Naive thymus-derived CD8-positive, alpha-beta T cell (primary cell): ENCODE measurements around the gene ADPRHL1. TPM values are rescaled to one million over a fixed set of nuclear protein-coding genes. Genes with fewer than 3 reads are reported as not detected.
"Not testable (repeated sequence)": the region's sequence is repeated elsewhere in the genome, so short reads cannot be mapped to it uniquely, and the experiment has no call there.

Experiments used
- ATAC-seq, 2 donors: fragments of 150-1000 bp; cut with Tn5 transposase in 1 of 2; sonication (Bioruptor Pico), chemical (Tn5 transposase) in 1 of 2; 1 replicate in 1 of 2; 2 replicates in 1 of 2; pipeline ENCODE4 v1.10.0; 2021; ENCODE audit warnings: mild to moderate bottlenecking in 2 of 2, moderate library complexity in 2 of 2
- POLR2A ChIA-PET: fragments of 350-600 bp; sonication (Branson Sonifier 250); formaldehyde crosslinking; loops from one replicate; lab custom pipeline; 2021; ENCODE audit warnings: antibody characterized with exemption; lab: Charles Lee
- DNase-seq, 10 donors: peaks; one replicate each; pipeline versions ENCODE4 v3.0.0 to v3.0.0-alpha.2; 2020 to 2022
- H3K27ac Mint-ChIP-seq, 10 donors: one replicate each; pipeline ENCODE4 v1.8.0; 2020 to 2022; ENCODE audit warnings: mild to moderate bottlenecking in 10 of 10, mixed read lengths in 10 of 10, moderate library complexity in 4 of 10, inconsistent platforms in 1 of 10
- H3K27me3 Mint-ChIP-seq, 5 donors: one replicate each; pipeline ENCODE4 v1.8.0; 2021 to 2022; ENCODE audit warnings: mixed read lengths in 5 of 5
- H3K36me3 Mint-ChIP-seq, 3 donors: one replicate each; pipeline ENCODE4 v1.8.0; 2020 to 2022; ENCODE audit warnings: mixed read lengths in 3 of 3, mild to moderate bottlenecking in 2 of 3, inconsistent platforms in 1 of 3
- H3K4me1 Mint-ChIP-seq, 4 donors: one replicate each; pipeline ENCODE4 v1.8.0; 2021 to 2022; ENCODE audit warnings: mixed read lengths in 4 of 4
- H3K4me3 Mint-ChIP-seq, 10 donors: one replicate each; pipeline ENCODE4 v1.8.0; 2020 to 2022; ENCODE audit warnings: mild to moderate bottlenecking in 10 of 10, mixed read lengths in 10 of 10, moderate library complexity in 6 of 10, inconsistent platforms in 1 of 10
- H3K9me3 Mint-ChIP-seq, 9 donors: one replicate each; pipeline ENCODE4 v1.8.0; 2020 to 2022; ENCODE audit warnings: mixed read lengths in 9 of 9, mild to moderate bottlenecking in 3 of 9, inconsistent platforms in 1 of 9, moderate library complexity in 1 of 9
- polyA plus RNA-seq, 3 donors: library from polyadenylated mRNA; unstranded; fragments of 300-500 nt; fragmentation: Illumina TruSeq; gene quantifications; one replicate each; pipeline ENCODE4 v1.2.3, GENCODE V29; 2021
- total RNA-seq, 8 experiments: library from RNA in 2 of 8; stranded (reverse) in 2 of 8; gene quantifications; one replicate each; pipeline ENCODE4 v1.2.3 and lab custom pipeline; 2021 to 2026

ADPRHL1 gene
- total and polyA plus RNA-seq, 5 experiments from 2014 or later, result 0.22 to 1.2 (median 0.70) TPM; not detected in 1

GRCh38 chr13:113374511-113375175, 78.6 kb downstream of the ADPRHL1 start:
- DNase-seq (no peak), ATAC-seq (no peak)
- H3K27me3 Mint-ChIP-seq, result peaks cover 2 to 33% (median 12%) of the 10 kb centered on the region in 5 donors
- H3K9me3 Mint-ChIP-seq, result no peaks in the 10 kb centered on the region
- no peaks in the 10 kb centered on the region for H3K4me1 Mint-ChIP-seq
- POLR2A ChIA-PET, result interaction anchor here (1.5 kb wide), 1 partner anchor 10 kb away, joined by 3 read pairs; no protein-coding TSS in a partner anchor
- peak overlapping the region in 1 of 10 donors; percentile 38 for H3K27ac Mint-ChIP-seq
- no peak overlapping the region for H3K4me3 Mint-ChIP-seq
- no peaks in the 10 kb centered on the region for H3K36me3 Mint-ChIP-seq

DNA sequence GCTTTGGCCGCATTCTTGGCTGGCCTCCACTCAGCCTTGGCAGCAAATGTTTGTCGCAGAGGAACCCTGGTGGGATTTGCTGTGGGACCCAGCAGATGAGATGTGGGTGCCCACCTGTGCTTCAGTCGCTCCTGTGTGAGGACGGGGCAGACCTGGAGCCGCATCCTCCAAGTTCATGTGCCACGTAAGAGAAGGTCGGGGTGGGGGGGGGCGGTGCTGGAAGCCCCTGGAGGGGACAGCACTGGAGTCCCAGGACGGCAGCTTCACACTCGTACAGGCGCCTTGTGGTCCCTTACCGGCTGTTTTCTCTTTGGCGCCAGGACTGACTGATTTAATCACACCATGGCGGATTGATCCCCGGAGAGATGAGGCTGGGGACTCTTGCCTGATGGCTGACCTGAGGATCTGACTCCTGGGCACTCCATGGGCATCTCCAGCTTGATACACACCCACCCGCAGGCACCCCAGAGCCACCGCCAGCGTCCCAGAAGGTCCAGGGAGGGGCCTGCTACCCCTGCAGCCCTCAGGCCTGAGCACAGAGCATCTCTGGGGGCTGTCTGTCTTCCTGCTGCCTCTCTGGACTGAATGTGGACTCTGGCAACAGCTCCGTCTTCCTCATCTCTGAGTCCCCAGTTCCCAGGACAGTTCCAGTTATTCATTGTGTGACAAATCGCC, 79.3 kb downstream of the ADPRHL1 start:
- Mint-ChIP-seq H3K4me1 (no peaks in the 10 kb centered on the region), H3K27me3 (peaks cover 2 to 33% (median 12%) of the 10 kb centered on the region in 5 donors), H3K27ac (no peak overlapping the region), H3K9me3 (no peaks in the 10 kb centered on the region), H3K36me3 (no peaks in the 10 kb centered on the region), H3K4me3 (no peak overlapping the region)
- no peak for ATAC-seq
- DNase-seq, result no peak
- POLR2A ChIA-PET, result interaction anchor here (1.5 kb wide), 1 partner anchor 11 kb away, joined by 3 read pairs; no protein-coding TSS in a partner anchor

DNA sequence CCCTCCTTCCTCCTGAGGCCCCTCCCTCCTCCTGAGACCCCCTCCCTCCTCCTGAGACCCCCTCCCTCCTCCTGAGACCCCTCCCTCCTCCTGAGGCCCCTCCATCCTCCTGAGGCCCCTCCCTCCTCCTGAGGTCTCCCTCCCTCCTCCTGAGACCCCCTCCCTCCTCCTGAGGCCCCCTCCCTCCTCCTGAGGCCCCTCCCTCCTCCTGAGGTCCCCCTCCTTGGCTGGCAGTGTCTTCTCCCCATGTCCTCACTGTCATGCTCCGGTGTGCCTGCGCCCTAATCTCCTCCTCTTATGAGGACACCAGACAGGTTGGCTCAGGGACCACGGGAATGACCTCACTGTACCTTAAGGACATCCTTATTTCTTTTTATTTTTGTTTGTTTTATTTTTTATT, 81.6 kb downstream of the ADPRHL1 start:
- H3K36me3 Mint-ChIP-seq, DNase-seq, POLR2A ChIA-PET, H3K9me3 Mint-ChIP-seq, H3K27ac Mint-ChIP-seq, H3K4me3 Mint-ChIP-seq, ATAC-seq, H3K4me1 Mint-ChIP-seq: not testable (repeated sequence)
- H3K27me3 Mint-ChIP-seq, result peaks cover 0 to 22% (median 9%) of the 10 kb centered on the region in 5 donors

DNA sequence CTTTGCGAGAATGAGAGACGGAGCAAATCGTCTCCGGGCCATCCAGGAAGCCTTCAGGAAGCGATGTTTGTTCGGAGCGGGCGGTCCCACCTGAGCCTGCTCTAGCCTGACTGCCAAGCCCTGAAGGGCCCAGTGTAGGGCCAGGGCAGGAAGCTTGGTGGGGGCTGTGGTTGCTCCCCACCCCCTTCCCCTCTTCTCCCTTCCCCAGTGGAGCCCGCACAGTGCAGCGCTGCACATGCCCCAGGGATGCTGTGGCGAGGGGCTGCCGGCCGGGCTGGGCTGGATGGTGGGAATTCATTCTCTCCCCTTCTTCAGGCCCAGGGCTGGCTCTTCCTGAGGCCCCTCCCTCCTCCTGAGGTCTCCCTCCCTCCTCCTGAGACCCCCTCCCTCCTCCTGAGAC, 82.2 kb downstream of the ADPRHL1 start:
- Mint-ChIP-seq H3K9me3 (no peaks in the 10 kb centered on the region), H3K27ac (no peak overlapping the region), H3K4me3 (no peak overlapping the region), H3K36me3 (no peaks in the 10 kb centered on the region), H3K27me3 (peaks cover 0 to 25% (median 9%) of the 10 kb centered on the region in 5 donors), H3K4me1 (no peaks in the 10 kb centered on the region)
- POLR2A ChIA-PET, result no interaction called here
- no peak for DNase-seq
- no peak for ATAC-seq

- H3K4me1 Mint-ChIP-seq, result no peaks in the 10 kb centered on the region
- peaks cover 4 to 36% (median 14%) of the 10 kb centered on the region in 5 donors for H3K27me3 Mint-ChIP-seq
- H3K4me3 Mint-ChIP-seq, result no peak overlapping the region
- no peaks in the 10 kb centered on the region for H3K36me3 Mint-ChIP-seq
- POLR2A ChIA-PET, result no interaction called here
- no peaks in the 10 kb centered on the region for H3K9me3 Mint-ChIP-seq
- H3K27ac Mint-ChIP-seq, result no peak overlapping the region
- no peak for DNase-seq
- no peak for ATAC-seq
These were observed 83.4 kb downstream of the ADPRHL1 start for GRCh38 chr13:113369881-113370280.

GRCh38 chr13:113369189-113369588, 84.1 kb downstream of the ADPRHL1 start:
- no peak overlapping the region for H3K27ac Mint-ChIP-seq
- DNase-seq (no peak), ATAC-seq (no peak)
- H3K27me3 Mint-ChIP-seq, result peaks cover 3 to 33% (median 8%) of the 10 kb centered on the region in 5 donors
- no peaks in the 10 kb centered on the region for H3K36me3 Mint-ChIP-seq
- H3K9me3 Mint-ChIP-seq, result no peaks in the 10 kb centered on the region
- H3K4me1 Mint-ChIP-seq, result no peaks in the 10 kb centered on the region
- POLR2A ChIA-PET, result no interaction called here
- H3K4me3 Mint-ChIP-seq, result no peak overlapping the region

GRCh38 chr13:113368353-113368752, 84.9 kb downstream of the ADPRHL1 start:
- H3K36me3 Mint-ChIP-seq, H3K27ac Mint-ChIP-seq, ATAC-seq, DNase-seq, H3K4me1 Mint-ChIP-seq, H3K9me3 Mint-ChIP-seq, POLR2A ChIA-PET: not testable (repeated sequence)
- H3K27me3 Mint-ChIP-seq, result peaks cover 3 to 26% (median 7%) of the 10 kb centered on the region in 5 donors
- peak overlapping the region in 1 of 10 donors; percentile 39 for H3K4me3 Mint-ChIP-seq

GRCh38 chr13:113367771-113368170, 85.5 kb downstream of the ADPRHL1 start:
- no peak overlapping the region for H3K27ac Mint-ChIP-seq
- H3K27me3 Mint-ChIP-seq, result peaks cover 4 to 24% (median 8%) of the 10 kb centered on the region in 5 donors
- H3K4me3 Mint-ChIP-seq, result no peak overlapping the region
- POLR2A ChIA-PET, result no interaction called here
- no peak for ATAC-seq
- no peaks in the 10 kb centered on the region for H3K9me3 Mint-ChIP-seq
- peaks cover 0 to under 1% (median under 1%) of the 10 kb centered on the region in 4 donors for H3K4me1 Mint-ChIP-seq
- H3K36me3 Mint-ChIP-seq, result peaks cover 0 to under 1% (median 0%) of the 10 kb centered on the region in 3 donors
- DNase-seq, result no peak

GRCh38 chr13:113367020-113367560, 86.2 kb downstream of the ADPRHL1 start:
- DNase-seq (no peak), ATAC-seq (no peak)
- Mint-ChIP-seq H3K36me3 (peaks cover 0 to 2% (median 0%) of the 10 kb centered on the region in 3 donors), H3K4me1 (peaks cover 0 to 8% (median 3%) of the 10 kb centered on the region in 4 donors), H3K9me3 (no peaks in the 10 kb centered on the region), H3K4me3 (no peak overlapping the region), H3K27me3 (peaks cover 7 to 27% (median 15%) of the 10 kb centered on the region in 5 donors), H3K27ac (no peak overlapping the region)
- POLR2A ChIA-PET, result interaction anchor here (0.6 kb wide), 1 partner anchor 102 kb away, joined by 3 read pairs; no protein-coding TSS in a partner anchor

DNA sequence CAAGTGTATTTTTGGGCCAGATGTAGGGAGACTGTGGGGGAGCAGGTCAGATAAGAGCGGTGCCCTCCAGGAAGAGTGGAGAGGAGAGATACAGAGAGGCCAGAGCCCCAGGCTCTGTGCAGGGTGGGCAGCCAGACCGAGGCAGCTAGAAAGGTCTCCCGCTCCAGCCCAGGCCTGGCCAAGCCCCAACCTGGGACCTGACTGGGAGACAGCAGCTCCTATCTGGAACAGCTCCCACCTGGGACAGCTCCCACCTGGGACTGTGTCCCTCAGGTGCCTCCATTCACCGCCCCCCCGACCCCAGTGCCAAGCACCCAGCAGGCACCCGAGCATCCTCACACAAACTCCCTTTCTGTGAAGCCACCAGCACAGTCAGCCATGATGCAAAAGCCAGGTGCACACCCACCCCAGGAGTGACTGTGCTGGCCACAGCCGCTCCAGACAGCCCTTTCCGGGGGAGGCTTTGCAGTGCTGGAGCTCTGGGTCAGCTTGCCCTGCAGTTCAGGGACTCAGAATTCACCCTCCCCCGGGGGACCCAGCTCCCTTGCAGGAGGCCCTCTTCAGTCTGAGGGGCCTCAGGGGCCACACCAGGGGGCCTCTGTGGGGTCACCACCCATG, 87.2 kb downstream of the ADPRHL1 start:
- Mint-ChIP-seq H3K4me3 (peak overlapping the region in 3 of 10 donors; percentile 38 to 54 (median 53)), H3K9me3 (no peaks in the 10 kb centered on the region), H3K27me3 (peaks cover 7 to 29% (median 19%) of the 10 kb centered on the region in 5 donors), H3K4me1 (peaks cover 0 to 8% (median 5%) of the 10 kb centered on the region in 4 donors), H3K27ac (no peak overlapping the region), H3K36me3 (peaks cover 0 to 2% (median 0%) of the 10 kb centered on the region in 3 donors)
- ATAC-seq (no peak), DNase-seq (no peak)
- POLR2A ChIA-PET, result interaction anchor here (0.6 kb wide), 1 partner anchor 103 kb away, joined by 3 read pairs; no protein-coding TSS in a partner anchor

GRCh38 chr13:113365583-113365970, 87.7 kb downstream of the ADPRHL1 start:
- peak overlapping the region; percentile 17 to 85 (median 54) for H3K4me3 Mint-ChIP-seq
- no peak overlapping the region for H3K27ac Mint-ChIP-seq
- peaks cover 7 to 33% (median 20%) of the 10 kb centered on the region in 5 donors for H3K27me3 Mint-ChIP-seq
- POLR2A ChIA-PET, result no interaction called here
- H3K9me3 Mint-ChIP-seq, result no peaks in the 10 kb centered on the region
- ATAC-seq (no peak), DNase-seq (no peak)
- H3K36me3 Mint-ChIP-seq, result peaks cover 0 to 2% (median 0%) of the 10 kb centered on the region in 3 donors
- peaks cover 0 to 8% (median 5%) of the 10 kb centered on the region in 4 donors for H3K4me1 Mint-ChIP-seq

DNA sequence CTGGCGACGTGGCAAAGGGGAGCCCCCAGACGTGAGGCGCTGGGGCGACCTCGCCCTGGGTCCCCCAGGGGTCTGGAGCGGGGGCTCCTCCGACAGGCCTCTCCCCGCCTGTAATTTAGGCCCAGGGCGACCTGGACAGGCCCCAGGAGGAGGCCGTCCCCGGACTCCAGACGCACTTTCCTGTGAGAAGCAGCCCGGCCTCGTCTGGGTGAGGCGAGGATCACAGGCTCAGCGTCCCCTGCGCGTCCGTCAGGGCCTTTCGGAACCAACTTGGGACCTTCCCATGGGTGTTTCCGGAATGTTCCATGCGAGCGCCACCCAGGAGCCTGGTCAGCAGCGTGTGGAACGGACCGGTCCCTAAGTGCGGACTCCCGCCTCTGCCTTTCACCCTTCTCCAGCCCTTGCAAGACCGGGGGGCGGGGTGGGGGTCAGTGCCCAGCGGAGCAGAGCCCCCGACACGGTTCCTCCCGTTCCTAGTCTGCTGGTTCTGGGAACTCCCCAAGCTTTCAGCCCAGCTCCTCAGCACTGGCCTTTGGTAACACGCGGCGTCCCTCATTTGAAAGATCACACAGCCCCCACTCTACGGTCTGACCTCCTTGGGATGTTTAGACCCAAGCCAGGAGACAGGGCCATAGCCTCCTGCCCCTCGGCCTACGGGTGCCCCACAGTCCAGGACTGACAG, 88.2 kb downstream of the ADPRHL1 start:
- peaks cover 0 to 2% (median 0%) of the 10 kb centered on the region in 3 donors for H3K36me3 Mint-ChIP-seq
- peaks cover 7 to 38% (median 25%) of the 10 kb centered on the region in 5 donors for H3K27me3 Mint-ChIP-seq
- H3K4me1 Mint-ChIP-seq, result peaks cover 0 to 8% (median 5%) of the 10 kb centered on the region in 4 donors
- POLR2A ChIA-PET, result interaction anchor here (0.5 kb wide), 1 partner anchor 123 kb away, joined by 3 read pairs; no protein-coding TSS in a partner anchor
- no peaks in the 10 kb centered on the region for H3K9me3 Mint-ChIP-seq
- no peak for DNase-seq
- peak overlapping the region in 1 of 10 donors; percentile 36 for H3K27ac Mint-ChIP-seq
- no peak for ATAC-seq
- H3K4me3 Mint-ChIP-seq, result peak overlapping the region in 9 of 10 donors; percentile 16 to 85 (median 54)
